GM21737 (cell line): ENCODE measurements around the gene NINJ2.
"Not testable (repeated sequence)": the region's sequence is repeated elsewhere in the genome, so short reads cannot be mapped to it uniquely, and the experiment has no call there.

Experiments
- ATAC-seq: cut with Tn5 transposase; IDR thresholded peaks from one replicate; pipeline ENCODE4 v1.9.1; 2021; ENCODE audit warnings: mild to moderate bottlenecking, moderate library complexity; ENCODE audit not compliant: unreplicated experiment

The NINJ2 gene

DNA sequence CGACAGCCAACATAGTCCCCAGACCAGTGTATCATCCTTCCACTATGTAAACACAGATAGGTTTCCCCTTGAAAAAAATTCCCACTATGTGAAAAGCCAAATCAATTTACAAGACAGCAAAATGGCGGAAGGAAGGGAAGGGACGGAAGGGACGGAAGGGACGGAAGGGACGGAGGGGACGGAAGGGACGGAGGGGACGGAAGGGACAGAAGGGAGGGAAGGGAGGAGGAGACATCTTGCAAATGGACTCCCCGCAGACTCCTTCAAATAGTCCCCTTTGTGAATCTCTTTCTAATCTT lies 75.3 kb downstream of the NINJ2 start:
- no peak for ATAC-seq

- no peak for ATAC-seq
These were observed 75.9 kb downstream of the NINJ2 start for GRCh38 chr12:587132-588023.

DNA sequence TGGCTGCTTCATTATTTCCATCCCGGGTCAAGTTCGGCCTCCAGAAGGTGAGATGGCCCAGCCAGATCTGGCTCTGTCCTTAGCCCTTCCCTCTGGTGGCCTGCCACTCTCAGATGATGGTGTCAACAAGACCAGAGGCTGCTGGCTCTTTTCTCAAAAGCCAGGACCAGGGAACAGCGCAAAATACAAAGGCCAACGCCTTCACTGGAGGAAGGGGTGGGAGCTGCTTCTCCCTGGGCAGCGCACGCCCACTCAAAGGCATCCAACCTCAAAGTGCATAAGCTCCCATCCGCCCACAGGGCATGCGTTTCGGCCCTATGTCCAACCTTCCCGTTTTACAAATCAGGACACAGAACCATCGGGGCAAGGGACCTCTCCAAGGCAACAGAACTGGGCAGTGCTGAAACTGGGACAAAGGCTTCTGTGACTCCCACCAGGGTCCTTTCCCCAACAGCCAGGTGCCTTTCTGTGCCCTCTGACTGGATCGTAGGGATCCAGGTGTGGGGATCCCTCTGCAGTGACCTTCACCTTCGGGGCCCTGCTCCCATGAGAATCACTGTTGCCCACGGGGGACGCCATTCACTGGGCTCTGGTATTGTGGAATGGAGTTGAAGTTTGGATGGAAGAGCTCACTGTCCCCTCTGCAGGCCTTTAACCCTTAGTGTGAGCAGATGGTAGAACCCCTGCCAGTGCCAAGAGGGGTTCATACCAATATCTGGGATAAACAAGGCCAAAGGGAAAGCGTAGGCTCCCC lies 76.8 kb downstream of the NINJ2 start:
- no peak for ATAC-seq

GRCh38 chr12:585062-586061 lies 77.9 kb downstream of the NINJ2 start:
- no peak for ATAC-seq

GRCh38 chr12:583251-583869 lies 79.9 kb downstream of the NINJ2 start:
- ATAC-seq: no peak

- no peak for ATAC-seq
These were observed 81.5 kb downstream of the NINJ2 start for GRCh38 chr12:581746-582145.

DNA sequence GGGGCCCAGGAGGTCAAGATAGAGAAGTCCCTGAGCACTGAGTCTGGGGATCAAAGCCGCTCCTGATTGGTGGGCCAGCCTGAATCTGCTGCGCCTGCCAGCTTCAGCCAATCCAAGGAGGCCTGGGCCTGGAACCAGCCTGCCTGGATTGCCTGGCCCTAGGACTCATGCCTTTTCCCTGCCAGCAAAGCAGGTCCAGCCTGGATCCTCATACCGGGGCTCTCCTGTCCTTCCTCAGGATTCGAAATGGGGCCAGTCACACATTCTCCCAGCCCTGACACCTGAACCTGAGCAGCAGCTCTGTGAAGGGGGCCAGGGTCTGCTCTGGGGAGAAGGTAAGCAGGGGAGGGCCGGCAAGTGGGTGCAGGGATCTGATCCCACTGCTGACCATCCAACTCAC lies 81.9 kb downstream of the NINJ2 start:
- ATAC-seq: no peak

- no peak for ATAC-seq
These were observed 82.4 kb downstream of the NINJ2 start for GRCh38 chr12:580813-581212.

GRCh38 chr12:579420-580110 lies 83.7 kb downstream of the NINJ2 start:
- no peak for ATAC-seq

DNA sequence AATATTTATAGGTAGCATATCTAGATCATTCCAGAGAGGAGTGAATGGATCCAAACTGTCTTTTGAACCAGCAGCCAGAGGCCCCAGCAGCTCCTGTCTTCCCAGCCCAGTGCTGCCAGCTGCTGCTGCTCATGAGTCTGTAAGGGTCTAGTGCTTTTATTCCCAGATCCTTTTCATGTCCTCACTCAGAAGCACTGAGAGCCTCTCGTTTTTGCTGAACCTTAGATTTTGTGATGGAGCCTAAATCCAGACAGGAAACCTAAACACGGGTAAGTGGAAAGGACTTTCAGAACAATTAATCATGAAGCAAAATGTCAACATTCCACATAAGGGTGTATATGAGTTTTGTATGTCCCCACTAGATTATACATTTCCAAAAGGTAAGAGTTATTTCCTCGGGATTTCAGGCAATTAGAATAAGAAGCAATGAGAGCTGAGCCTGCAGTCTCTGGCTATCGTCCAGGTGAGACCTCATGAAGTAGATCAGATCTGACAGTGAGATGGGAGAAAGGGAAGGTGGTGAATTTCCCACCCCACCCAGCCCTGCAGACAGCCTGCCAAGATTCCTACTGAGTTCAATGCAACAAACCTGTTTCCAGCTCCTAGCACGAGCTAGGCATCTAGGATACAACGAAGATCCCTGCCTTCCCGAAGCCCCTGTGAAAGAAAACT lies 84.4 kb downstream of the NINJ2 start:
- no peak for ATAC-seq

- not testable (repeated sequence) for ATAC-seq
These were observed 85.1 kb downstream of the NINJ2 start for GRCh38 chr12:577994-578747.

DNA sequence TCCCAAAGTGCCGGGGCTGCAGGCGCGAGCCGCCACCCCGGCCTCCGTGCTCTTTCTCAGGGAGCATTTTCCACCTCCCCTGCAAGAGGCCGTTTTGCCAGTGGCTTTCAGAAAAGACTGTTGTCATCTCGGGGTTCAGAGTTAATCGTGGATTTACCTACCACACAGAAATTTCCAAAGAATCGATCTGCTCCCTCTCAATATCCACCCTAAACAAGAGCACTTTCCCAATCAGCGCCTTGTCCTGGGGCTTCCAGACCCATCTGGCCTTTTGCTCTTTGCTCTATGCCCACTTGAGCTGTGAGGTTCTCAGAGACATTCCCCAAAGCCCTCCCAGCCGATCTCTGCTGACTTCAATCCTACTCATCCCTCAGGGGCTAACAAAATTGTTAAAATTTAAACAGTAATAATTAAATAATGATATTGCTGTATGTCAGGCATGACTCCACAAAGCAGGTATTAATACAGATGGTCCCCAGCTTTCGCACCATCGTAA lies 86.6 kb downstream of the NINJ2 start:
- ATAC-seq: no peak

- no peak for ATAC-seq
These were observed 87.2 kb downstream of the NINJ2 start for GRCh38 chr12:575948-576614.

- no peak for ATAC-seq
These were observed 88.1 kb downstream of the NINJ2 start for GRCh38 chr12:575129-575502.

DNA sequence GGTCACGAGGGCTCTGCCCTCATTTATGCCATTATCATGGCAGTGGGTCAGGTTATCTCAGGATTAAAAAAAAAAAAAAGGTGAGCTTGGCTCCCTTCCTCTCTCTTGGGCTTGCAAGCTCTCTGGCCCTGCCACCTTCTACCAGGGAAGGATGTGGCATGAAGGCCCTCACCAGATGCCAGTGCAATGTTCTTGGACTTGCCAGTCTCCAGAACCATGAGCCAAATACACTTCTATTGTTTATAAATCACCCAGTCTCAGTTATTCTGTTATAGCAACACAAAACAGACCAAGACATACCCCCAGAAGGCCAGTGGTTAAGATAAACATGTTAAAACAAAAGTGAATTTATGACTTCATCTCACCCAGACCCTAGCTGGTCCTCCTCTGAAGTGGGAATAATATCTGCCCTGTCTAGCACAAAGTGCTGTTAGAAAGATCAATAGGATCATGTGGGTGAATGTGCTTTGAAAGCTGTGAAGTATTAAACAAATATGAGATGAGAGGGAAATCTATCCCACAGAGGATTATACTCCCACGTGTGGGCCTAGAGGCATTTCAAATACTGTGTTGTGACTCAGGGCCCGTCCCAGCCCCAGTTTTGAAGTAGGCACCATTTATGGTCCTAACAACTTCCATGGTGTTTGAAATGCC lies 88.6 kb downstream of the NINJ2 start:
- ATAC-seq: no peak

GRCh38 chr12:573232-573631 lies 90.0 kb downstream of the NINJ2 start:
- ATAC-seq: no peak

GRCh38 chr12:572532-572899 lies 90.7 kb downstream of the NINJ2 start:
- no peak for ATAC-seq
